ENCODE measurements around the gene FGGY.

The FGGY gene

DNA sequence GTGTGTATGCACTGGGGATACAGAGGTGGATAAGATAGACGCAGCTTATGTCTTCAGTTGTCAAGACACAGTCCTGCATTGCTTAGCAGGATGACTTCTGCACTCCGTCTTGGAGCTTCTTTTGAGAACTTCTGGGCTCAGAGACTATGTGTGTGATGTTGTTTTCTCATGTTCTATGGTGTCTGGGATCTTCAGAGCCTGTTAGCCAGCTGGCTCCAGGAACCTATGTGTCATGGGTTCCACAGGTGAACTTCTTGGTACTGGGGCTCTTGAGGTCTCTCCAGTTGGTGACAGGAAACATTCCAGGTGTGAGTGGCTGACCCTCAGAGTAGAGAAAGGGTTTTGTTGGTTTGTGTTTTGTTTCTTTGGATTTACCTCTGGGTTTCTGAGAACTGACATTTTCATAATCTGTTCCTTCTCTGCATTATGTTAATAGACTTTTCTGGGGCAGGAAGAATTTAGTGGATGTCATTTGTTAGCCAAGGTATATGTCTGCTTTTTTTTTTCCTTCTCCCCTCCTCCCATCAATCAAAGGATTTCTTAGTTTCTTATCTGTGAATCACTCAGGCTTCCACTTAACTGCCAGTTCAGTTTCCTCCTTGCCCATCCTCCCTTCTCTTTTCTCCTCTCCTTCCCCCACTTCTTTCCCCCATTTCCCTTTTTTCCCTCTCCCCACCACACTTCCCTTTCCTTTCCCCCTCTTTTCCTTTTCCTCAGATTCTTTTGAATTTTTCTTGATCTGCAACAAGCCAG is 18.1 kb downstream of the FGGY start:
- Histone ChIP-seq H3K4me3 (replicated peaks; ENCODE audit: low read depth, low read length) (no peak overlapping the region), H3K27me3 (replicated peaks; ENCODE audit: control insufficient read depth, insufficient read depth, low read length) (no peaks in the 10 kb centered on the region), H3K36me3 (ENCODE audit: control insufficient read depth, insufficient read depth, low read length) (no peaks in the 10 kb centered on the region)
- TF ChIP-seq, protein P1, sequence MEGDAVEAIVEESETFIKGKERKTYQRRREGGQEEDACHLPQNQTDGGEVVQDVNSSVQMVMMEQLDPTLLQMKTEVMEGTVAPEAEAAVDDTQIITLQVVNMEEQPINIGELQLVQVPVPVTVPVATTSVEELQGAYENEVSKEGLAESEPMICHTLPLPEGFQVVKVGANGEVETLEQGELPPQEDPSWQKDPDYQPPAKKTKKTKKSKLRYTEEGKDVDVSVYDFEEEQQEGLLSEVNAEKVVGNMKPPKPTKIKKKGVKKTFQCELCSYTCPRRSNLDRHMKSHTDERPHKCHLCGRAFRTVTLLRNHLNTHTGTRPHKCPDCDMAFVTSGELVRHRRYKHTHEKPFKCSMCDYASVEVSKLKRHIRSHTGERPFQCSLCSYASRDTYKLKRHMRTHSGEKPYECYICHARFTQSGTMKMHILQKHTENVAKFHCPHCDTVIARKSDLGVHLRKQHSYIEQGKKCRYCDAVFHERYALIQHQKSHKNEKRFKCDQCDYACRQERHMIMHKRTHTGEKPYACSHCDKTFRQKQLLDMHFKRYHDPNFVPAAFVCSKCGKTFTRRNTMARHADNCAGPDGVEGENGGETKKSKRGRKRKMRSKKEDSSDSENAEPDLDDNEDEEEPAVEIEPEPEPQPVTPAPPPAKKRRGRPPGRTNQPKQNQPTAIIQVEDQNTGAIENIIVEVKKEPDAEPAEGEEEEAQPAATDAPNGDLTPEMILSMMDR (IDR thresholded peaks at IDR 0.05; ENCODE audit: insufficient read depth, low read length, poor library complexity, severe bottlenecking), result no peak
- no peak for DNase-seq (ENCODE audit: extremely low read depth, insufficient read length)

- H3K36me3 ChIP-seq (ENCODE audit: control insufficient read depth, insufficient read depth, low read length), result no peaks in the 10 kb centered on the region
- TF ChIP-seq, protein P1 (IDR thresholded peaks at IDR 0.05; ENCODE audit: insufficient read depth, low read length, poor library complexity, severe bottlenecking), result no peak
- H3K27me3 ChIP-seq (replicated peaks; ENCODE audit: control insufficient read depth, insufficient read depth, low read length), result no peaks in the 10 kb centered on the region
- no peak overlapping the region for H3K4me3 ChIP-seq (replicated peaks; ENCODE audit: low read depth, low read length)
- no peak for DNase-seq (ENCODE audit: extremely low read depth, insufficient read length)
These were observed 18.9 kb downstream of the FGGY start for GRCh38 chr1:59315529-59316463.

- Histone ChIP-seq H3K27me3 (replicated peaks; ENCODE audit: control insufficient read depth, insufficient read depth, low read length) (no peaks in the 10 kb centered on the region), H3K36me3 (ENCODE audit: control insufficient read depth, insufficient read depth, low read length) (no peaks in the 10 kb centered on the region), H3K4me3 (replicated peaks; ENCODE audit: low read depth, low read length) (no peak overlapping the region)
- TF ChIP-seq, protein P1 (IDR thresholded peaks at IDR 0.05; ENCODE audit: insufficient read depth, low read length, poor library complexity, severe bottlenecking), result no peak
- no peak for DNase-seq (ENCODE audit: extremely low read depth, insufficient read length)
These were observed 19.7 kb downstream of the FGGY start for GRCh38 chr1:59316497-59317128.

GRCh38 chr1:59317343-59317742 is 20.4 kb downstream of the FGGY start:
- TF ChIP-seq, protein P1 (IDR thresholded peaks at IDR 0.05; ENCODE audit: insufficient read depth, low read length, poor library complexity, severe bottlenecking), result no peak
- Histone ChIP-seq H3K27me3 (replicated peaks; ENCODE audit: control insufficient read depth, insufficient read depth, low read length) (no peaks in the 10 kb centered on the region), H3K36me3 (ENCODE audit: control insufficient read depth, insufficient read depth, low read length) (no peaks in the 10 kb centered on the region; the same call in 1 of the 2 replicates), H3K4me3 (replicated peaks; ENCODE audit: low read depth, low read length) (no peak overlapping the region)
- no peak for DNase-seq (ENCODE audit: extremely low read depth, insufficient read length)

DNA sequence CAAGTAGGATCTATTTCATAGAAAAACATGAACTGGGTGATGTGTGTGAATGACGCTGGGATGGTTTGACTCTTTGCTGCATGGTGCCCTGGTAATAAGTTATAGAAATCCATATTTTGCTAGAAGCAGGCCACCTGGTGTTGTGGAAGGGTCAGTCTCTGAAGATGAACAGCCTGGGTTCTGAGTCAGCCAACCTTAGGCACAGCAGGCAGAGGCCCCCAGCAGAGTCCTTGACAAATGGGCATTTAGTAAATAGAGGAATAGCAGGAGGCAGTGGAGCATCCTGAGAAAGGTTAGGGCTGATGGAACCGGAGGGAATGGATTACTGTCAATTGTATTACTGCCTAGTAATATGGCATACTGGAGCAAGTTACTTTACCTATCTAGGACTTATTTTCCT is 20.9 kb downstream of the FGGY start:
- H3K4me3 ChIP-seq (replicated peaks; ENCODE audit: low read depth, low read length), result no peak overlapping the region
- no peaks in the 10 kb centered on the region for H3K27me3 ChIP-seq (replicated peaks; ENCODE audit: control insufficient read depth, insufficient read depth, low read length)
- no peaks in the 10 kb centered on the region; the same call in 1 of the 2 replicates for H3K36me3 ChIP-seq (ENCODE audit: control insufficient read depth, insufficient read depth, low read length)
- TF ChIP-seq, protein P1 (IDR thresholded peaks at IDR 0.05; ENCODE audit: insufficient read depth, low read length, poor library complexity, severe bottlenecking), result no peak
- no peak for DNase-seq (ENCODE audit: extremely low read depth, insufficient read length)

Data from GM06990 (cell line).